MM.1S (cell line): ENCODE data around the gene DEPDC1B.

ENCODE experiments used
- CTCF ChIP-seq: fragments of 300-600 bp; sonication (generic); IDR thresholded peaks from 2 replicates; pipeline ENCODE4 v1.5.1; 2016; ENCODE audit warnings: antibody characterized with exemption, low read length, mixed read lengths
- EZH2 ChIP-seq: fragments of 300-600 bp; sonication (generic); optimal IDR thresholded peaks from 2 replicates; pipeline ENCODE3; 2017; ENCODE audit warnings: low read depth, mild to moderate bottlenecking, antibody characterized with exemption, low read length, mixed read lengths
- EZH2phosphoT487 ChIP-seq: fragments of 300-600 bp; sonication (generic); IDR thresholded peaks from 2 replicates; pipeline ENCODE4 v1.6.1; 2018; ENCODE audit warnings: antibody characterized with exemption, low read length

GRCh38 chr5:60668686-60669304 lies 31.2 kb downstream of the DEPDC1B start:
- TF ChIP-seq CTCF (peak; percentile 67), EZH2 (no peak), EZH2phosphoT487 (no peak)
